Measurements from ENCODE around the gene RERE.

DNA sequence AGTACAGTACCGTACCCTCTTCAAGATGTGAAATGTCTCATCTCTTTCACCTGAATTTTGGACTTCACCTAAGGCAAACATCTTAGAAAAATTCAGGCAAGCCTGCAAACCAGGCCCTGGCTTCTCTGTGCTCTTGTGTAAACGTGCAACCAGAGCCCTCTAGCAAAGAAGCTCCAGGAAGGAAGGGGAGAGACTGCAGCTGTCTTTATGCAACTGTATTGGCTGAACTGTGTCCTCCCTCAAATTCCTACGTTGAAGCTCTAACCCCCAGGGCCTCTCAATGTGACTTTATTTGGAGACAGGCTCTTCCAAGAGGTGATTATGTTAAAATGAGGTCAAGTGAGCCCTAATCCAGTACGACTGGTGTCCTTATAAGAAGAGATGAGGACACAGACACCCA lies 439.3 kb downstream of the RERE start:
- TF ChIP-seq, protein P1, sequence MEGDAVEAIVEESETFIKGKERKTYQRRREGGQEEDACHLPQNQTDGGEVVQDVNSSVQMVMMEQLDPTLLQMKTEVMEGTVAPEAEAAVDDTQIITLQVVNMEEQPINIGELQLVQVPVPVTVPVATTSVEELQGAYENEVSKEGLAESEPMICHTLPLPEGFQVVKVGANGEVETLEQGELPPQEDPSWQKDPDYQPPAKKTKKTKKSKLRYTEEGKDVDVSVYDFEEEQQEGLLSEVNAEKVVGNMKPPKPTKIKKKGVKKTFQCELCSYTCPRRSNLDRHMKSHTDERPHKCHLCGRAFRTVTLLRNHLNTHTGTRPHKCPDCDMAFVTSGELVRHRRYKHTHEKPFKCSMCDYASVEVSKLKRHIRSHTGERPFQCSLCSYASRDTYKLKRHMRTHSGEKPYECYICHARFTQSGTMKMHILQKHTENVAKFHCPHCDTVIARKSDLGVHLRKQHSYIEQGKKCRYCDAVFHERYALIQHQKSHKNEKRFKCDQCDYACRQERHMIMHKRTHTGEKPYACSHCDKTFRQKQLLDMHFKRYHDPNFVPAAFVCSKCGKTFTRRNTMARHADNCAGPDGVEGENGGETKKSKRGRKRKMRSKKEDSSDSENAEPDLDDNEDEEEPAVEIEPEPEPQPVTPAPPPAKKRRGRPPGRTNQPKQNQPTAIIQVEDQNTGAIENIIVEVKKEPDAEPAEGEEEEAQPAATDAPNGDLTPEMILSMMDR (conservative IDR thresholded peaks at IDR 0.05), result no peak
- no peak for TF ChIP-seq EZH2 (IDR thresholded peaks at IDR 0.05; ENCODE audit: low read depth)

Data from PC-9 (cell line).